Heart left ventricle (tissue), 16 donors: ENCODE data around the gene ATP6AP2. TPM values are rescaled to one million over a fixed set of nuclear protein-coding genes. Genes with fewer than 3 reads are reported as not detected.
"Not testable (repeated sequence)": the region's sequence is repeated elsewhere in the genome, so short reads cannot be mapped to it uniquely, and the experiment has no call there.

Experiments
- ATAC-seq, 4 donors: fragments of 200-7000 bp; cut with Tn5 transposase; one replicate each; pipeline ENCODE4 v1.9.1; 2020 to 2022; ENCODE audit warnings: moderate library complexity in 4 of 4, mild to moderate bottlenecking in 3 of 4, moderate number of reproducible peaks in 1 of 4
- DNase-seq, 5 donors: peaks; one replicate each; pipeline ENCODE4 v3.0.0-alpha.2; 2020
- H3K27ac ChIP-seq, 12 donors: fragments of 200-600 bp; sonication (generic) in 4 of 12; one replicate each; pipeline versions ENCODE4 v1.5.0 to v1.8.0; 2016 to 2022; ENCODE audit warnings: mild to moderate bottlenecking in 2 of 12
- H3K27me3 ChIP-seq, 9 donors: fragments of 200-600 bp; sonication (generic) in 2 of 9; one replicate each; pipeline versions ENCODE4 v1.5.1 to v1.8.0; 2016 to 2022; ENCODE audit warnings: mild to moderate bottlenecking in 3 of 9
- H3K36me3 ChIP-seq, 9 donors: fragments of 200-600 bp; sonication (generic) in 2 of 9; one replicate each; pipeline versions ENCODE4 v1.5.0 to v1.8.0; 2018 to 2022; ENCODE audit warnings: mild to moderate bottlenecking in 2 of 9
- H3K4me1 ChIP-seq, 12 donors: fragments of 200-600 bp; sonication (generic) in 4 of 12; one replicate each; pipeline versions ENCODE4 v1.5.0 to v1.8.0; 2016 to 2022; ENCODE audit warnings: mild to moderate bottlenecking in 3 of 12
- H3K4me3 ChIP-seq, 12 donors: fragments of 200-600 bp; sonication (generic) in 4 of 12; one replicate each; pipeline versions ENCODE4 v1.5.0 to v1.8.0; 2017 to 2022; ENCODE audit warnings: mild to moderate bottlenecking in 9 of 12, moderate library complexity in 4 of 12
- H3K9me3 ChIP-seq, 12 donors: fragments of 200-600 bp; sonication (generic) in 4 of 12; one replicate each; pipeline versions ENCODE4 v1.5.0 to v1.8.0; 2016 to 2022; ENCODE audit warnings: mild to moderate bottlenecking in 1 of 12
- POLR2A ChIP-seq, 2 donors: fragments of 450-650 bp; IDR thresholded peaks; one replicate each; pipeline ENCODE4 v1.6.1; 2017; ENCODE audit warnings: antibody characterized with exemption in 2 of 2, mild to moderate bottlenecking in 2 of 2, moderate library complexity in 2 of 2
- WGBS, 4 donors: extraction: QIAGEN DNeasy Blood & Tissue Kit in 2 of 4; methylation state at CpG; one replicate each; pipeline versions ENCODE4 v1.1.5 to v1.1.7; 2013 to 2018; 5-methylcytosine and 5-hydroxymethylcytosine counted together
- intact Hi-C, 10 donors: fragments of 100-400 bp; cut with DNase I; formaldehyde crosslinking; loops; one replicate each; pipeline versions ENCODE4 v1.11.1 to v1.14.2; 2022
- polyA plus RNA-seq, 2 donors: library from polyadenylated mRNA; stranded (reverse); fragments of 200-250 nt; gene quantifications; one replicate each; pipeline ENCODE4 v1.2.3, GENCODE V29; 2013
- total RNA-seq, 9 donors: library from RNA; depleted of rRNA in 2 of 9; stranded (reverse); fragments of >200 nt in 2 of 9; fragmentation: NEBNext Ultra II Directional in 3 of 9; extraction: Animal tissue kit (Norgen Biotek cat#: 25700) in 3 of 9; gene quantifications; one replicate each; pipeline versions ENCODE4 v1.1.0 to v1.2.4, GENCODE V29; 2016 to 2023
- TF ChIP-seq, protein P1 (sequence below), 12 donors: fragments of 200-600 bp; sonication (generic) in 4 of 12; IDR thresholded peaks; one replicate each; pipeline versions ENCODE4 v1.5.0 to v1.8.0; 2018 to 2022; ENCODE audit warnings: antibody characterized with exemption in 12 of 12, mild to moderate bottlenecking in 5 of 12
- donor health status: ischemic (EF 13 %, LVEDD 7.1; RV severe dilation, severe dysfunction).
- donor health status: healthy with polysubstance abuse.
- donor health status: DM: no; HTN: yes; CAD: no.
- donor health status: DM: no; HTN: no; CAD: no.
- donor health status: ischemic (EF 25% LVEDD 6.9; RV normal size, moderate dysfunction).
- donor health status: ischemic (EF 25% LVEDD 5.7; RV mildly dilated, moderate dysfunction).
- donor health status: healthy.
- donor health status: DM: yes; HTN: yes; CAD: no.
- donor health status: ischemic (EF 35%, LVEDD 5.7; RV mildly dilated, moderate dysfunction).
- donor health status: nonischemic (EF 11% LVEDD 7.7; RV severe dilation, severe dysfunction).
- donor health status: DM: yes; HTN: yes; CAD: no.
- donor health status: PGD.
- donor health status: ischemic (EF 29% LVEDD 5.4; RV normal size, mild dysfunction).
- donor health status: nonischemic (EF 23%, LVEDD 6.1; RV moderate dilation, normal function).

Gene ATP6AP2
- total and polyA plus RNA-seq, 11 donors = 28.5 to 93.6 (median 51.0) TPM

- H3K27ac ChIP-seq = peak overlapping the region in 1 of 12 donors; percentile 87
- peaks cover 0 to 54% (median 0%) of the 10 kb centered on the region in 9 donors for H3K27me3 ChIP-seq
- no peaks in the 10 kb centered on the region for H3K36me3 ChIP-seq
- intact Hi-C loops = no loop called here
- TF ChIP-seq, protein P1, sequence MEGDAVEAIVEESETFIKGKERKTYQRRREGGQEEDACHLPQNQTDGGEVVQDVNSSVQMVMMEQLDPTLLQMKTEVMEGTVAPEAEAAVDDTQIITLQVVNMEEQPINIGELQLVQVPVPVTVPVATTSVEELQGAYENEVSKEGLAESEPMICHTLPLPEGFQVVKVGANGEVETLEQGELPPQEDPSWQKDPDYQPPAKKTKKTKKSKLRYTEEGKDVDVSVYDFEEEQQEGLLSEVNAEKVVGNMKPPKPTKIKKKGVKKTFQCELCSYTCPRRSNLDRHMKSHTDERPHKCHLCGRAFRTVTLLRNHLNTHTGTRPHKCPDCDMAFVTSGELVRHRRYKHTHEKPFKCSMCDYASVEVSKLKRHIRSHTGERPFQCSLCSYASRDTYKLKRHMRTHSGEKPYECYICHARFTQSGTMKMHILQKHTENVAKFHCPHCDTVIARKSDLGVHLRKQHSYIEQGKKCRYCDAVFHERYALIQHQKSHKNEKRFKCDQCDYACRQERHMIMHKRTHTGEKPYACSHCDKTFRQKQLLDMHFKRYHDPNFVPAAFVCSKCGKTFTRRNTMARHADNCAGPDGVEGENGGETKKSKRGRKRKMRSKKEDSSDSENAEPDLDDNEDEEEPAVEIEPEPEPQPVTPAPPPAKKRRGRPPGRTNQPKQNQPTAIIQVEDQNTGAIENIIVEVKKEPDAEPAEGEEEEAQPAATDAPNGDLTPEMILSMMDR (IDR thresholded peaks at IDR 0.05) = no peak
- no peak for TF ChIP-seq POLR2A (IDR thresholded peaks at IDR 0.05)
- ATAC-seq (no peak), DNase-seq (no peak)
- 57 to 67% (median 62%) methylated on average over 3 of the region's 3 CpGs for WGBS, 4 donors
- H3K4me3 ChIP-seq = no peak overlapping the region
- H3K4me1 ChIP-seq = peaks cover 0 to 25% (median 3%) of the 10 kb centered on the region in 12 donors
- peaks cover 0 to 11% (median 0%) of the 10 kb centered on the region in 12 donors for H3K9me3 ChIP-seq
Measured at GRCh38 chrX:40579141-40579540, 1.6 kb upstream of the ATP6AP2 start.

DNA sequence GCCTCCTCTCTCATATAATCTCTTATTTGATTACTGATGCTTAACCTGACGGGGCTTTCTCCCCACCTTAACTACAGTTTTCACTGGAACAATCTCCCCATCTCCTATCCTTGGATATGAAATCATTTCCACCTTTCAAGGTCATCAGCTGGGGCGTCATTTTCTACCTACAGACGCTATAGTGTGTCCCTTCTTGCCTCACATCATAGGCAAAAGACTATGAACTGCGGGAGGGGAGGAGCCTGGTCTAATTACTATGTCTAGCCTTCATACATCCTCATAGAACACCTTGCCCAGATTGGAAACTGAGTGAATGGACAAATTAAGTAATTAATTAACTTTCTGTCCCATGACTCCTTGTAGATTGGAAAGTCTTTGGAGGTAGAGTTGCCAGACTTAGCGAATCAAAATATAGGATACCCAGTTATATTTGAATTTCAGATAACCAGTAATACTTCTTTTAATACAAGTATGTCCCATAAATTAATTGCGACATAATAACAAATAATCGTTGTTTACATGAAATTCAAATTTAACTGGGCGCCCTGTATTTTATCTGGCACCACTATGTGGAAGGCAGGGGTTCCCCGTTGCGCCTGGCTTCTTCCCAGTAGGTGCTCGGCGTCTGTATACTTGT, 752 bp upstream of the ATP6AP2 start:
- H3K27ac ChIP-seq = peak overlapping the region; percentile 41 to 92 (median 86)
- intact Hi-C loops = loop anchor here in 1 of 10 donors (10.0 kb wide), 1 partner anchor 65 kb away; the partner anchor contains the start of gene CXorf38
- H3K9me3 ChIP-seq = peaks cover 0 to 11% (median 0%) of the 10 kb centered on the region in 12 donors
- 12 to 52% (median 27%) methylated on average over 12 of the region's 12 CpGs for WGBS, 4 donors
- DNase-seq (no peak), ATAC-seq (peak in 2 of 4 donors; percentile 61 to 73)
- H3K4me3 ChIP-seq = peak overlapping the region; percentile 38 to 94 (median 78)
- TF ChIP-seq, protein P1 (IDR thresholded peaks at IDR 0.05) = no peak
- no peaks in the 10 kb centered on the region for H3K36me3 ChIP-seq
- peaks cover 0 to 25% (median 3%) of the 10 kb centered on the region in 12 donors for H3K4me1 ChIP-seq
- H3K27me3 ChIP-seq = peaks cover 0 to 50% (median 0%) of the 10 kb centered on the region in 9 donors

DNA sequence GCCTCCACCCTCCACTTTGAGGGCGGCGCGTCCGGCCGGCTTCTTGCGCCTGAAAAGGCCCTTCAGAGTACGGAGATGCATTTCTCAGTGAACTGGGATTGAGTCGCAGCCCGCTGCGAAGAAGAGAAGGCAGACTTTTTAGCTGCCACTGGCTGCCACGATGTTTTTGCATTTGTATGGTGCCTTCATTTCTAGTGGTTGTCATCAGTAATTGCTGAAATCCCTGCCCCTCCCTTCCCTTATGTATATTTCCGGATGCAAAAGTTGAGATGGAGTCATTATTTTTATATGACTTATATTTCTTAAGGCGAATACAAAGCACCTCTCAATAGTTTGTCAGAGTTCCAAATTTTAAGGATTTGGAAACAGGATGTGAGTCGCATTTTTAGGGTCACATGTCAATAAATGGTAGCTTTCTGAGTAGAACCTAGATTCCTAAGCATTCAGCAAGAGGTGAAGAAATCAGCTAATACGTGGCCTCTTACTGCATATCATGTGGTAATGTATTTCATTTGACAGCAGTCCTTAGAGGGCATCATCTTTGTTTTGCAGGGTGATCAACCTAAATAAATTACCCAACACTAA, 658 bp downstream of the ATP6AP2 start:
- Histone ChIP-seq H3K4me1 (peaks cover 0 to 25% (median 3%) of the 10 kb centered on the region in 12 donors), H3K36me3 (no peaks in the 10 kb centered on the region), H3K9me3 (peaks cover 0 to 11% (median 0%) of the 10 kb centered on the region in 12 donors), H3K27ac (peak overlapping the region; percentile 53 to 92 (median 86)), H3K27me3 (peaks cover 0 to 50% (median 0%) of the 10 kb centered on the region in 9 donors), H3K4me3 (peak overlapping the region; percentile 38 to 94 (median 78))
- no peak for DNase-seq
- WGBS, 4 donors = 1 to 37% (median 14%) methylated on average over 9 to 15 of the region's 15 CpGs
- intact Hi-C loops = loop anchor here in 1 of 10 donors (10.0 kb wide), 1 partner anchor 63 kb away; the partner anchor contains the start of gene CXorf38
- ATAC-seq = no peak
- TF ChIP-seq, protein P1 (IDR thresholded peaks at IDR 0.05) = no peak
- TF ChIP-seq POLR2A (IDR thresholded peaks at IDR 0.05) = no peak

DNA sequence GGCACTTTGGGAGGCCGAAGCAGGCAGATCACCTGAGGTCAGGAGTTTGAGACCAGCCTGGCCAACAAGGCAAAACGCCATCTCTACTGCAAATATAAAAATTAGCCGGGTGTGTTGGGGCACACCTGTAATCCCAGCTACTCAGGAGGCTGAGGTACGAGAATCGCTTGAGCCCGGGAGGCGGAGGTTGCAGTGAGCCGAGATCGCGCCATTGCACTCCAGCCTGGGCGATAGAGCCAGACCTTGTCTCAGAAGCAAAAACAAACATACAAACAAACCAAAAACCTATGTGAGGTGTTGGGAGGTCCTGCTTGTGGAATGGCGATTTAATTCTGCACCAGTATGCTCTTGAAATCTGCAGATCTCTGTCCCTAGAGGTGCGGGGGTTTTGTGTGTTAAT, 1.4 kb downstream of the ATP6AP2 start:
- not testable (repeated sequence) for ATAC-seq, DNase-seq, H3K36me3 ChIP-seq
- Histone ChIP-seq H3K4me3 (peak overlapping the region in 4 of 12 donors; percentile 67 to 86 (median 78)), H3K27me3 (peaks cover 0 to 57% (median 0%) of the 10 kb centered on the region in 9 donors), H3K4me1 (peaks cover 0 to 25% (median 3%) of the 10 kb centered on the region in 12 donors), H3K9me3 (peaks cover 0 to 11% (median 0%) of the 10 kb centered on the region in 12 donors), H3K27ac (peak overlapping the region in 2 of 12 donors; percentile 46 to 91)
- 86 to 96% (median 92%) methylated on average over 12 to 13 of the region's 13 CpGs for WGBS, 4 donors
- intact Hi-C loops = loop anchor here in 1 of 10 donors (10.0 kb wide), 1 partner anchor 63 kb away; the partner anchor contains the start of gene CXorf38
